Measurements from ENCODE around the gene SLC12A7.

Gene SLC12A7

GRCh38 chr5:1058988-1059883, 52.6 kb downstream of the SLC12A7 start:
- no peak for DNase-seq

- no peak for DNase-seq
Observed at GRCh38 chr5:1058083-1058945, 53.5 kb downstream of the SLC12A7 start.

- no peak for DNase-seq
Observed at GRCh38 chr5:1057485-1058082, 54.3 kb downstream of the SLC12A7 start.

- DNase-seq = no peak
Observed at GRCh38 chr5:1056611-1057484, 55.0 kb downstream of the SLC12A7 start.

GRCh38 chr5:1055896-1056610, 55.8 kb downstream of the SLC12A7 start:
- no peak for DNase-seq

GRCh38 chr5:1054799-1055775, 56.8 kb downstream of the SLC12A7 start:
- DNase-seq = no peak

- no peak for DNase-seq
Observed at GRCh38 chr5:1054018-1054798, 57.7 kb downstream of the SLC12A7 start.

- no peak for DNase-seq
Observed at GRCh38 chr5:1053391-1054017, 58.4 kb downstream of the SLC12A7 start.

- no peak for DNase-seq
Observed at GRCh38 chr5:1052641-1053390, 59.0 kb downstream of the SLC12A7 start.

GRCh38 chr5:1052076-1052475, 59.8 kb downstream of the SLC12A7 start:
- DNase-seq = no peak

- no peak for DNase-seq
Observed at GRCh38 chr5:1051366-1051720, 60.5 kb downstream of the SLC12A7 start.

- no peak for DNase-seq
Observed at GRCh38 chr5:1050423-1051365, 61.2 kb downstream of the SLC12A7 start.

GRCh38 chr5:1048861-1049838, 62.7 kb downstream of the SLC12A7 start:
- DNase-seq = no peak

- no peak for DNase-seq
Observed at GRCh38 chr5:1048162-1048721, 63.6 kb downstream of the SLC12A7 start.

- DNase-seq = no peak
Observed at GRCh38 chr5:1047332-1047965, 64.4 kb downstream of the SLC12A7 start.

All from activated T-cell treated with anti-CD3 and anti-CD28 coated beads for 4 hours (primary cell).